ENCODE measurements around the gene ERP44.
"Not testable (repeated sequence)": the region's sequence is repeated elsewhere in the genome, so short reads cannot be mapped to it uniquely, and the experiment has no call there.

Gene ERP44

DNA sequence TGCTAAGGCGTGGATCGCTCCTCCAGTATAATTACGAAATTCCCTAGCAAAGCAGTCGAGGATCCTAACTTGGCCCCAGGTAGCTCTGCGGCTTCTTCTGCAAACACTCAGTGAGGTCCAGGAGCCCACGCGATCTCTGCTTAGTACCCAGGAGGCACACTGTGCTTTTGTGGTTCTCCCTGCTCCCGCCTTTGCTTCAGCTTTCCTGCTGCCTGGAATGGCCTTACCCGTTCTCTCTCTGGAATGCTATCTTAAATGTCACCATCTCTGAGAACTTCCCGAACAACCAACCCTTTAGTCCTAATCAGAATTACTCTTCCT, 882 bp upstream of the ERP44 start:
- peak; percentile 63 for DNase-seq

DNA sequence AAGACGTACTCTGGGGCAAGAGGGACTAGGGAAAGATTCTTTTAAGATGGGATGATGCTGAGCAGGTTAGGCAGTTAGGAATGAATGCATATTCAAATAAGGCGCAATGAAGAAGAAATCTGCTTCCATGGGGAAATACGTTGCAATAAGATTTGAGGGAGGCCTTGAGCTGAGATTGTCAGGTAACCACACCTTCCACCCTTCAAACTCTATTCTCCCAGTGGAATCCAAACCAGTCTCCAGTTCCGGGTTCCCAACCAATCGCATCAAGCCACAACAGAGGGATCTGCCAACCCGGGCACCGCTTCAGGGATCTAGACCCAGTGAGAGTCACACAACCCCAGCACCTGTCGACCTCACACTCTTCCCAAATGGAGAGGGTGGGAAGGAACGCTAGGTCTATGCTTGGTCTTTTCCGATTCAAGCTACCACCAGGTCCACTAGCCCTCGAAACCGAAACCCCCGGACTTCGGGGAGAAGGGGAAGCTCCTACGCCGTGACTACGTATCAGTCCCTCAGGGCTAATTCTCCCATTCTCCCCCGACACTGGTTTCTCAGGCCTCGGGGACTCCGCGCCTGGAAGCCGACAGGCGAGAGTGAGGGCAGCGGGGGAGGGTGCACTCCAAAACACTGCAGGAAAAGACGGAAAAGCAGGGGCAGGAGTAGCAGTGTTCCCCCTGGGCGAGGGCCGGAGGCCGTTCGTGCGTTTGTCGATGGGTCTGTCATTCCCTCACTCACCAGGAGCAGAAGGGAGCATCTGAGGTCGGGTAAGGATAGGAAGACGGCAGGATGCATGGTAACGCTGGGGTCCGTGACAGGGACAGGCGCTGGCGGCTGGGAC, 534 bp downstream of the ERP44 start:
- peak; percentile 80 for DNase-seq

DNA sequence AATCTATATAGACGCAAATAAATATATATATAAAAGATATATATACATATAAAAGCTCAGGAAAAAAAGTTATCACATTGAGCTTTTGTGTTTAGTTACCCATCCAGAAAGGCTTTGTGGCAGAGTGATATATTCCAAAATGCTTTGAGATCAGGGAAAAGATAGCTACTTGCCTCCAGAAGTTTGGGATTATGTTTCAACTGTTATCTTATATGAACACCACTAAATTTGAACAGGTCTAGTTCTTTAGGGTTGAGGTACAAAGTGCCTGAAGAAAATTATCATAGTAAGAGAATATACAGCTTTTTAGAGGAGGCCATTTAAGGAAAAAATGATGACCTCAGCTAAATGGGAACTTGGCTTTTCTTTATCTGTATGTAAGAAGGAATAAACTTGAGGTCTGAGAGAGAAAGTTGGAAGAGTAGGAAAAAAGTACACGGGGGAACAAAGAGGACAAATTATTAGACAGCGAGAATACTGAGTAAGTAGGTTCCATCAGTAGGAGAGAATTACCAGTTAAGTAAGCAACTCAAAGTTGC, 2.4 kb downstream of the ERP44 start:
- DNase-seq: no peak

DNA sequence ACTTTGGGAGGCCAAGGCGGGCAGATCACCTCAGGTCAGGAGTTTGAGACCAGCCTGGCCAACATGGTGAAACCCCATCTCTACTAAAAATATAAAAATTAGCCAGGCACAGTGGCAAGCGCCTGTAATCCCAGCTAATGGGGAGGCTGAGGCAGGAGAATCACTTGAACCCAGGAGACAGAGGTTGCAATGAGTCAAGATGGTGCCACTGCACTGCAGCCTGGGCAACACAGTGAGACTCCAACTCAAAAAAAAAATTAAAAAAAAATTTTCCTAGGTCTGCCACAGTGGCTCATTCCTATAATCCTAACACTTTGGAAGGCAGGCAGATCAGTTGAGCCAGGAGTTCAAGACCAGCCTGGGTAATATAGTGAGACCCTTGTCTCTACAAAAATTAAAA, 4.4 kb downstream of the ERP44 start:
- not testable (repeated sequence) for DNase-seq

DNA sequence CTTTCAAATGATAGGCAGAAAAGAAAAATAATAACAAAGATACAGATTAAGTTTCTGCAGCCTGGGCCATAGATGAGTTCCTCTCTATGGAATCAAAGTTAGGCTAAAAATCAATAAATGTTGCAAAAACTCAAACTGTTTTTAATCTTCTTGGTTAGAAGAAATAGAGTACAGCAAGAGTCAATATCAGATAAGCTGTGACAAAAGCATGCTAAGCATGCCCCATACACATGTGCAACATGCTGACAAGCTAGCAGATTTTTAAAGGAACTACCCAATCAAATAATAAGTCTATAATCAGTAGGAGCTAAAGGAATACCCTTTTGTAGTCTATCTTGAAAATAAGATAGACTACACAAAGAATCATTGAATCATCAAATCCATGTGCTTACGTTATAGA, 6.7 kb downstream of the ERP44 start:
- no peak for DNase-seq

DNA sequence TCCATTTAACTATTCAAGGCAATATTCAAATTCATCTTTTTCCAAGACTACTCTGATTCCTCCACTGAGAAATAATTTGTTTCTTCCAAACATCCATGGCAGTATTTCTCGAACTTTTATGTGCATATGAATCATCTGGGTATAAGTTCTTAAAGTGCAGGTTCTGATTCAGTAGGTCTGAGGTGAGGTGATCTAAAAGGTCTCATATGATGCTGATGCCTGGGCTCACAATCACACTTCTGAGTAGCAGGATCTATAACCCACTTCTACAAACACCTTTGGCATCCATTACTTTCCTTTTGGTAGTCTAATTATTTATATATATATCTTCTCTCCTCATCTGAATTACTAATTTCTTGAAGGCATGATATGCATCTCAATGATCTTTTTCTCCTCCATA, 7.2 kb downstream of the ERP44 start:
- no peak for DNase-seq

DNA sequence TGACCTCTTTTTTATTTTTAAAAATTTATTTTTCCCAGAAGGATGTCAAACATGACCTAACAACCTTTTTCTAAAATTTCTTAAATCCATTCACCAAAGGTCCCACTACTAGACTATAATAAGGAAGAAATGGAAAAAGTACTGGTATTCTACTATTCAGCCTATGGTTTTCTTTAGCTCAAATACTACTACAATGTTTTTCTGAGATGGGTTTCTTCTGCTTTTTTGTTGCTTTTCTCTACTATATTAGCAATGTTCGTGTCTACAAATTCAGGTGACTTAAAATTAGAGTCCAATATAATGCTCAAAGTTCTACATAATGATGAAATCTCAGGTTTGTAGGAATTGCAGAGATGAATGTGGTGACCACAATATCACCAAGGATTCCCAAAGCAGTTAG, 7.9 kb downstream of the ERP44 start:
- DNase-seq: no peak

DNA sequence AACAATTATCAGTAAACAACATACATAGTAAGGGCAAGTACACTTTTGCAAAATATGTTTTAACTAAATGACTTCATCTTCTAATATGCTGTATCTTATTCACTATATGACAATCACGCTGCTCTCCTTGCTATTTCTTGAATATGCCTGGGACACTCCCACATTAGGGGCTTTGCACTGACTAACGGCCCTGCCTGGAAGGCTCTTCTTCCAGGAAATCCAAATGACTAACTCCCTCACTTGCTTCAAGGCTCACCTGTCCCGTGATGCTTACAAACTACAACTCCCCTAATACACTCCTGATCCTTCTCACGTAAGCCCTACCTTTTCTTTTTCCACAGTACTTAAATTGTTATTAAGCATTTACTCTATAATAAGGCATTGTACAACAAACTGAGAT, 10.6 kb downstream of the ERP44 start:
- no peak for DNase-seq

DNA sequence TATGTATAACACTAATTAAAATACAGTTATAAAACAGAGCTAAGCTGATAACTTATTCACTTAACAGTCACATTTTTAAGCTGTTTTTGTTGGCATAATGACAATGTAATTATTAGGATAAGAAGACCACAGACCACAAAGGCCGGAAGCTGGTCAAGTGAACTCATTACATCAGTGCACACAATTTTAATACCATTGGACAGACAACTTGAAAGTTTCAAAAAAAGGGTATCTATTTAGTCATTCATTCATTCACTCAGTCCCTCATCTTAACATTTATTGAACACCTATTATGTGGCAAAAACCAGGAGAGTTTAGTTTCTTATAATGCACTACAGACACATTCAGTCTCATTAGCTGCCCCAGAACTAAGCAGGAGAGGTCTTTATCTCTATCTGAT, 11.6 kb downstream of the ERP44 start:
- no peak for DNase-seq

DNA sequence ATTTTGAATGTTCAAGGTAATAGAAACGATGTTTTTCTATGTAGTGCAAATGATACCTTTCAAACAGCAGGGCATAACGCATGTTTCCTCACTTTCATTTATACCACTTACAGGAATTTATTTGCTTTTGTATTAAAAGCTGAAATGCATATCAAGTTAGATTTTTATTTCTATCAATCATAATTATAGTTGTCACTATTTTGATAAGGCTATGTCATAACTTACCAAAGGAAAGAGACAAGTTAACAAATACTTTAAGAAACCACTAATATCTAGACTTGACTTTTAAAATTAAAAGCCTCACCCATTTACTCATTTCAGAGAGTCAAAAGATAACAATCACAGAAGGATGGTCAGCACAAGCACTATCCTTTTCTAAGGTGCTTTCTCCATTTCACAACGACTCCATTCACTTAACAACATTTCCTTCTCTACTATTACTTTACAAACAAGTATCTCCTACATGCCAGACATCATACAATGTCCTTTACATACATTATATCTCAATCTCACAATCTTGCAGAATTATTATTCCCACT, 12.6 kb downstream of the ERP44 start:
- no peak for DNase-seq

DNA sequence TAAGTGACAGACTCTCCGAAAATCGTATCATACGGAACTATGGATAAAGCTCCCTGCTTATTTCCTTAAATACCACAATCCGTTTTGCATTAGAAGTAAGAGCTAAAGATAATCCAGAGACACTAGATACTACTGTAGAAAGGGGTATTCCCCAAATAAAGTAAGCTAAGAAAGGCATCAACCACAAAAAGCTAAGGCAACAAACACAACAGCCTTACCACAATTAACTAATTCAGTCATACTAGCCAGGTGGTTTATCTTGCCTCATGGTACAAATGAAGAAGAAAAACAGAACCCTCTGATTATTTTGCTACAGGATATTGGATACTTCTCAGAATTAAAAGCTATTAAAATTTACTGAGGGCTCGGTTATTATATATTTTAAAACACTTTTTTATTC, 14.1 kb downstream of the ERP44 start:
- no peak for DNase-seq

DNA sequence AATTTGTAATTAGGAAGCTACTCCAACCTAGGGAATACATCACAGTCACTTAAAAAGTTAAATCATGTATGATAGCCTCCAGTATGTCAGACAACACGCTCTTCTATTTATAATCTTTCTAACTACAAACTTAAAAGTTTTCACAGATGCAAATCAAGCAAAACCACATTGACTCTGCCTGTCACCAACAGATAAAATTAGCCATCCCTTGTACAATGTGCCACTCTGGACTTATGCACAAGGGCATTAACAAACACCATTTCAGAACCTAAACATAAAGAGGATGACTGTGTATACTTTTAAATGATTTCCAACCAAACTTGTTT, 14.7 kb downstream of the ERP44 start:
- DNase-seq: no peak

DNA sequence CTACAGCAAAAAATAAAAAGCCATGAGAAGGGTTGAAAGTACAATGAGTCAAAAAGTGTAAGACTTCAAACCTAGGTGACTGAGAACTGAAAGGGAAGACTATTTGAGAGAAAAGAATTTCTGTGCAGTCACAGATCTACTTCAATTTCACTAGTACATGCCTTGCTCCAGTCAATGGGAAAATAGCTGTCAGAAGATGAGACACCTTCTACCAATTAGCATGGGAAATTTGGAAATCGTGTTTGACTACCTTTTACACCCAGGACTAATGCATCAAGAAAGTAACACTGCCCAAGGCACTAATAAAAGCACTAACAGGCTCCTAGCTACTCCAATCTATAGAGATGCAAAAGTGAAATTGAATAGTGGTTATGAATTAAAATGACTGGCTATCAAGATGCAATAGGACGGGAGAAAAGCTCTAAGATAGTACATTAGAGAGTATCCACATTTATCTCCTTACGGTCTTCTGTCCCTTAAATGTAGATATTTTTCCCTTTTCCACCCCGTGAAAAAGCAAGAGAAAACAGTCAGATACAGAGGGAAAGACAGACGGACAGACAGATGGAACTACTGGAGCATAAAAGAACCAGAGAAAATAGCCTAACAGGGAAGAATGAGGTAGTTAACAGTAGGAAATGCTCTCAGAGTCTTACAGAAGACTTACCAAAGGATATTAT, 15.2 kb downstream of the ERP44 start:
- DNase-seq: peak; percentile 70

DNA sequence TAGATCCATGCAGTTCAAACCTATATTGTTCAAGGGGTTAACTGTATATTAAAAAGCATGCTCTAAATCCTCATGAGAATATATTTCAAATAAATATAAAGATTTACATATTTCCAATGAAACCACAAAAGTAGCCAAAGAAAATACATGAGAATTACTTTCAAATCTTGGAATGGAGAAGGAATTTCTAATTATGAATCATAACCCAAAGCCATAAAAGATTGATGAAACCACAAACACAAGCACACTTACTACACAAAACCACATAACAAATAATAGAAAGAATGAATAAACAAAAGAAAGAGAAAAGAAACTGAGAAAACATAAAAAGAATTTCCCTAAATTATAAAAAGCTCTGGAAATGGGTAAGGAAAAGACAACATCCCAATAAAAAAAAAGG, 16.0 kb downstream of the ERP44 start:
- DNase-seq: no peak

DNA sequence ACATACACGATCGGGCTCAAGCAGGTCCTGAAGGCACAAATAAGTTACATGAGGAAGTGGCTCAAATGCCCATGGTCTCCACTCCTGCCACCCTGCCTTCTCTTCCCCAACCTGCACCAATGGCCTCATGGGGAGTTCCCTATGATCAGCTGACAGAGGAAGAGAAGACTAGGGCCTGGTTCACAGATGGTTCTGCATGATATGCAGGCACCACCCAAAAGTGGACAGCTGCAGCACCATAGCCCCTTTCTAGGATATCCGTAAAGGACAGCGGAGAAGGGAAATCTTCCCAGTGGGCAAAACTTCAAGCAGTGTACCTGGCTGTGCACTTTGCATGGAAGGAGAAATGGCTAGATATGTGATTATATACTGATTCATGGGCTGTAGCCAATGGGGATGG, 22.5 kb downstream of the ERP44 start:
- not testable (repeated sequence) for DNase-seq

DNA sequence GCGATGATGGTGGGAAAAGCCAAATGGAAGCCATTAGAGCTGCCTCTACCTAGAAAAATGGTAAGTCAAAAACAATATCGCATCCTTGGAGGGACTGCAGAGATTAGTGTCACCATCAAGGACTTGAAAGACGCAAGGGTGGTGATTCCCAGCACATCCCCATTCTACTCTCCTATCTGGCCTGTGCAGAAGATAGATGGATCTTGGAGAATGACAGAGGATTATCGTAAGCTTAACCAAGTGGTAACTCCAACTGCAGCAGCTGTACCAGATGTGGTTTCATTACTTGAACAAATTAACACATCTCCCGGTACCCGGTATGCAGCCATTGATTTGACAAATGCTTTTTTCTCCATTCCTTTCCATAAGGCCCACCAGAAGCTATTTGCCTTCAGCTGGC, 23.8 kb downstream of the ERP44 start:
- DNase-seq: no peak

DNA sequence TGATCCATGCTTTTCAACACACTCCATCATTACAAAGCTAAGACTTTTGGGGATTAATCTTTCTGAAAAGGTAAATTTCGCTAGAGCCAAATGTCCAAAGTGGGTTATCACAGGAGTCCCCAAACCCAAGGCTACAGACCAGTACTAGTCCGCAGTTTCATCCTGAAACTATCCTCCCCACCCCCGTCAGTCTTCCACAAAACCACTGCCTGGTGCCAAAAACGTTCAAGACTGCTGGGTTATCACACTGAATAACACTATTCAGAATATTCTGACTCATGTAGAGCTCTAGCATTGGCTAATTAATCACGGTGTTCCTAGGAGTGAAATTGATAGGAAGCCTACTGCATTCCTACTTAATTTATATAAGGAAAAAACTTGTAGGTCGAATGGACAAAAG, 24.7 kb downstream of the ERP44 start:
- DNase-seq: no peak

DNA sequence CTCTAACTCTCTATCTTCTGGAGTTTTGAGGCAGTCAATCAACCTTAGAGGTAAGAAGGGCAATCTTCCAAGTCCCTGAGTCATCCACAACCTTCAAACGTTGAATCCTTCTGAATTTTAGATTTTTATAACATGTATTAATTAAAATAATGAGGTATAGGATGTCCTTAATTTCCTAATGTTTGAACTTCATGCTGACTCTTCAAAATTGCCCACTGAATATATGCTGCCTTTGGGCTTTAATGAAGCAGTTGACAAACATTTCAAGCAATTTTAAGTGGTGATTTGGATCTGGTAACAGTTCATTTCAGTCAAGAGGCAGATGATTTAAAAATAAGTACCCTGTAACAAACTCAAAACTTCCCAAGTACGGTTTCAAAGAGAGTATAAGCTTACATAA, 26.0 kb downstream of the ERP44 start:
- no peak for DNase-seq

DNA sequence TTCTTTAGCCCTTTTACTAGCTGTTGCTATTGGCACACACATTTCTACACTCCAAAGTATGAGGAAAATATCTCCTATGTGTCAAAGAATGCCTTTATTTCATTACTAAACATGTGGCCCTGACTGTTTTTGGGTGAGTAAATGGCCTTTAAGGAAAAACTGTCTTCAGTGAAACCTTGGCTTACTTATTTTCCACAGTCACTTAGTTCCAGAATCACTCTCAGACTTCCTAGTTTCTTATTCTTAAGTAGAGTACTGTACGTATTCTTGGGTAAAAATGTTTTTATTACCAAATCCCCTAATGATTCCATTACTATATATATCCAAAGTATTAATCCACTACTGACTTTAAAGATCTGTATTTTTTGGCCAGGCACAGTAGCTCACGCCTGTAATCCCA, 27.5 kb downstream of the ERP44 start:
- no peak for DNase-seq

DNA sequence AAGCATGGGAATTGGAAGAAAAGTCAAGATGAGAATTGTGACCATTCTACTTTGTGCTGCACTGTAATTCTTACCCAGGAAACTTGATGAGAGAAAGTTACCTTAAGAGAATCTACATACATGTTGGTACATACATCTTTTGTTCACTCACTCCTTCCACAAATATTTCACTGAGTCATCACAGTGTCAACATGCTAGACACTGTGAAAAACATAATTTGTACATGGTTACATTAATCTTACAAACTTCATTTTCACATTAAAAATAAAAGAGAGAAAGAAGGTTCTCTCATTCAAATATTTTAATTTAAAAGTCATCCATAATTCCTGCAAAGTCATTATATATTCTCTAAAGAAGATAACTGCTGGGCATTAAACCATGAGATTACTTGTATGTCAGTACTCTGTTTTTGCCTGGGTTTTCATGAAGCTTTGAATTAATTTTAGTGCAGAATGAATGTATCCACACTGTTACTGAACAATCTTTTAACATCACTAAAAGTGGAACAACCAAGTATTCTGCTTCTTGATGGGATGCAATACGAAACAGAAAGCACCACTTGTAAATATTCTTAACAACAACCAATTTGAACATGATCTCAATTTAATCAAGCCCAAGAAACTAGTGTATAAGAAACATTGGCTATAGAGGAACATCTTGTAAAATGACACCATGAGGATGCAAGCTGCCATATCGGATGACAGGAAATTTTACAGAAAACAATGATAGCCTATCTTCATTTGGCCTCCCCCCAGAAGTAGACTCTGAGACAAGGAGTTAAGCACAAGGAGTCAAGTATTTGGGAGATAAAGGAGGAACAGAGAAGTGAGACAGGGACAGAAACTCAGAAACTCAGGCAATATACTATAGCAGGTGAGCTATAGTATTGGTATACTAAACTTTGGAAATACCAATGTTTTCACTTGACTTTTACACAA, 28.4 kb downstream of the ERP44 start:
- peak; percentile 54 for DNase-seq

DNA sequence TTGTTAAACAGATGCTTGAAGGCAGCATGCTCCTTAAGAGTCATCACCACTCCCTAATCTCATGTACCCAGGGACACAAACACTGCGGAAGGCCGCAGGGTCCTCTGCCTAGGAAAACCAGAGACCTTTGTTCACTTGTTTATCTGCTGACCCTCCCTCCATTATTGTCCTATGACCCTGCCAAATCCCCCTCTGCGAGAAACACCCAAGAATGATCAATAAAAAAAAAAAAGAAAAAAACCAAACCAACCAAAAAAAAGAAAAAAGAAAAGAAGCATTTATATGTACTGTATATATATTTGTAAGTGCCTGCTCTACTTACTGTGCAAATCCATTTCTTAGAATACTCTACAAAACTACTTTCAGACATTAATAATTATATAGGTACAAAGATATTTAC, 29.7 kb downstream of the ERP44 start:
- DNase-seq: not testable (repeated sequence)

DNA sequence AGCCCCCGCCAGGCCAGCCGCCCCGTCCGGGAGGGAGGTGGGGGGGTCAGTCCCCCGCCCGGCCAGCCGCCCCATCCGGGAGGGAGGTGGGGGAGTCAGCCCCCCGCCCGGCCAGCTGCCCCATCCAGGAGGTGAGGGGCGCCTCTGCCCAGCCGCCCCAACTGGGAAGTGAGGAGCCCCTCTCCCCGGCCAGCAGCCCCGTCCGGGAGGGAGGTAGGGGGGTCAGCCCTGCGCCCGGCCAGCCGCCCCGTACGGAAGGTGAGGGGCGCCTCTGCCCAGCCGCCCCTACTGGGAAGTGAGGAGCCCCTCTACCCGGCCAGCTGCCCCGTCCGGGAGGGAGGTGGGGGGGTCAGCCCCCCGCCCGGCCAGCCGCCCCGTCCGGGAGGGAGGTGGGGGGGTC, 30.8 kb downstream of the ERP44 start:
- DNase-seq: not testable (repeated sequence)

DNA sequence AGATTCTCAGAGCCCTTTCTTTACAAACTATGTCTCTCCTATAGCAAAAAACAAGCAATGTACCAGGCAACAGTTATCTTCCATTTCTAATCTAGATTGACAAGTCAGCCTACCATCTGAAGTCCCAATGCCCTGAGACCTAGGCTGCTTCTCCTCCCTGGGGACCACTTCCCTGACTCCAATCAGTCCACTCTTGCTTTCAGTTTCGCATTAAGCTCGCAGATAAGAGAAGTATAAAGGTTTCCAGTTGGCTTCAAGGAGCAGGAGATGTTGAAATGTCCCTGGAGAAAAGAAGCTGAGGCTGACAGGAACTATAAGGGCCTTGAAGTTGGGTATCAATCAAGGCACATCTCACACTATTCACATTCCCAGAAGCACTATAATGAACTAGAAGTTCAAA, 32.3 kb downstream of the ERP44 start:
- peak; percentile 52 for DNase-seq
